Endothelial cell (in vitro differentiated cells): Measurements from ENCODE around the gene PDX1. TPM values are rescaled to one million over a fixed set of nuclear protein-coding genes. Genes with fewer than 3 reads are reported as not detected.
A peak's percentile ranks its signal among the peaks of the same experiment; 100 is the strongest.

Experiments
- DNase-seq: peaks from one replicate; pipeline ENCODE4 v3.0.0; 2021; ENCODE audit warnings: low spot score
- H3K27ac Mint-ChIP-seq: one replicate; pipeline ENCODE4 v1.8.0; 2021; ENCODE audit warnings: mixed read lengths, inconsistent platforms; ENCODE audit not compliant: unreplicated experiment
- H3K27me3 Mint-ChIP-seq: one replicate; pipeline ENCODE4 v1.8.0; 2021; ENCODE audit warnings: mild to moderate bottlenecking, moderate library complexity, mixed read lengths, inconsistent platforms; ENCODE audit not compliant: unreplicated experiment
- H3K36me3 Mint-ChIP-seq: one replicate; pipeline ENCODE4 v1.8.0; 2021; ENCODE audit warnings: mild to moderate bottlenecking, low read depth, mixed read lengths, inconsistent platforms; ENCODE audit not compliant: unreplicated experiment
- H3K4me1 Mint-ChIP-seq: one replicate; pipeline ENCODE4 v1.8.0; 2021; ENCODE audit warnings: mild to moderate bottlenecking, mixed read lengths, inconsistent platforms; ENCODE audit not compliant: unreplicated experiment
- H3K4me3 Mint-ChIP-seq: one replicate; pipeline ENCODE4 v1.8.0; 2021; ENCODE audit warnings: mild to moderate bottlenecking, mixed read lengths, inconsistent platforms; ENCODE audit not compliant: unreplicated experiment
- H3K9me3 Mint-ChIP-seq: one replicate; pipeline ENCODE4 v1.8.0; 2021; ENCODE audit warnings: mixed read lengths, inconsistent platforms; ENCODE audit not compliant: unreplicated experiment
- CTCF ChIP-seq: fragments of 200-600 bp; sonication (generic); IDR thresholded peaks from one replicate; pipeline ENCODE4 v1.5.0; 2021; ENCODE audit warnings: antibody characterized with exemption; ENCODE audit not compliant: unreplicated experiment
- total RNA-seq: library from RNA; stranded (reverse); fragmentation: NEBNext Ultra II Directional; extraction: Animal tissue kit (Norgen Biotek cat#: 25700); gene quantifications from one replicate; pipeline ENCODE4 v1.2.1, GENCODE V29; 2021; ENCODE audit not compliant: unreplicated experiment

The PDX1 gene
- total RNA-seq, 1 donor from 2014 or later, result 0.59 TPM

GRCh38 chr13:27926644-27927434, 7.0 kb downstream of the PDX1 start:
- H3K36me3 Mint-ChIP-seq, result peaks cover 3% of the 10 kb centered on the region
- H3K27me3 Mint-ChIP-seq, result peaks cover 47% of the 10 kb centered on the region
- H3K27ac Mint-ChIP-seq, result no peak overlapping the region
- peaks cover 60% of the 10 kb centered on the region for H3K4me1 Mint-ChIP-seq
- TF ChIP-seq CTCF, result no peak
- H3K9me3 Mint-ChIP-seq, result no peaks in the 10 kb centered on the region
- no peak overlapping the region for H3K4me3 Mint-ChIP-seq
- no peak for DNase-seq

GRCh38 chr13:27927444-27928352, 7.9 kb downstream of the PDX1 start:
- no peaks in the 10 kb centered on the region for H3K9me3 Mint-ChIP-seq
- H3K36me3 Mint-ChIP-seq, result peaks cover 3% of the 10 kb centered on the region
- TF ChIP-seq CTCF, result no peak
- H3K4me3 Mint-ChIP-seq, result peak overlapping the region; percentile 77
- no peak overlapping the region for H3K27ac Mint-ChIP-seq
- peaks cover 44% of the 10 kb centered on the region for H3K27me3 Mint-ChIP-seq
- no peak for DNase-seq
- H3K4me1 Mint-ChIP-seq, result peaks cover 56% of the 10 kb centered on the region

GRCh38 chr13:27928353-27928804, 8.6 kb downstream of the PDX1 start:
- peak overlapping the region; percentile 77 for H3K4me3 Mint-ChIP-seq
- TF ChIP-seq CTCF, result no peak

GRCh38 chr13:27928805-27929753, 9.3 kb downstream of the PDX1 start:
- no peak for DNase-seq
- Mint-ChIP-seq H3K36me3 (peaks cover 3% of the 10 kb centered on the region), H3K27ac (no peak overlapping the region), H3K9me3 (no peaks in the 10 kb centered on the region), H3K4me3 (peak overlapping the region; percentile 7), H3K4me1 (peaks cover 45% of the 10 kb centered on the region), H3K27me3 (peaks cover 36% of the 10 kb centered on the region)
- TF ChIP-seq CTCF, result no peak

More at GRCh38 chr13:27928353-27928804, 8.6 kb downstream of the PDX1 start:
- no peak overlapping the region for H3K27ac Mint-ChIP-seq
- H3K27me3 Mint-ChIP-seq, result peaks cover 38% of the 10 kb centered on the region
- no peak for DNase-seq
- no peaks in the 10 kb centered on the region for H3K9me3 Mint-ChIP-seq
- H3K36me3 Mint-ChIP-seq, result peaks cover 3% of the 10 kb centered on the region
- peaks cover 50% of the 10 kb centered on the region for H3K4me1 Mint-ChIP-seq
